Endometrial microvascular endothelial cells (primary cell): ENCODE measurements around the gene NOP9. TPM values are rescaled to one million over a fixed set of nuclear protein-coding genes. Genes with fewer than 3 reads are reported as not detected.

ENCODE experiments used
- in situ Hi-C: cut with HindIII; loops from 2 replicates; pipeline ENCODE4 v1.10.0; 2017; ENCODE audit warnings: low sequenced_read_pairs, low pct_unique_long_range_greater_than_20kb; ENCODE audit errors: inconsistent ontology term
- total RNA-seq: library from RNA; depleted of rRNA; stranded (reverse); fragments of >200 nt; gene quantifications from one replicate; pipeline ENCODE4 v1.2.3, GENCODE V29; 2015; ENCODE audit errors: inconsistent ontology term

Gene NOP9
- total RNA-seq, 1 donor from 2014 or later = 28.9 TPM

DNA sequence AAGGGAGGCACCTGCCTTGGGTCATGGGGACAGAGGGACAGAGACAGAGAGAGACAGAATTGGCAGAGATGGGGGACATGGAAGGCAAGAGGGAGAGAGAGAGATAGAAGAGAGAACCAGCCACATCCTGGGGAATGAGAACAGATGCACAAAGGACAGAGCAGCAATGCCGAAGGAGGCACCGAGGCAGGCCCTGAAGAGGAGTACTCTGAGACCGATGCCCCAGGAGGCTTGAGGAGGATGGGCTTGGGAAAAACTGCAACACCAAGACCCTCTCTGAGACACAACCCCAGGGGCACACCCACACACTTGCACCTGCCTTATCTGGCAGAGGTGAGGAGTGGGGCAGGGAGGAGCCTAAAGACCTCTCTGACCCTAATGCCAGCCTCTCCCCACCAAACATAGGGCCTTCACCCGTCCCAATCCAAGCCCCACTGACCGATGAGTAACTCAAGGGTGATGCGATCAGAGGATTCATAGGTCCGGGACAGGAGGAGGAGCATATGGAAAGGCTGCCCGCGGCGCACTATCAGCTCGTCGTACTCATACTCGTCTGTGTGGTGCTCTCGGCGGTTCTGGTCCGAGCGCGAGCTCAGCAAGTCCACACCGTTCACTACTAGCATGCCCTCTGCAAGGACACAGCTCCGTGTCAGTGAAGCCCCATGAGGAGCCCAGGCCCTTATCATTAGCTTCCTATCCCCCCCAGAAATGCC is 38.2 kb upstream of the NOP9 start:
- in situ Hi-C loops = no loop called here

GRCh38 chr14:24261969-24262327 is 37.7 kb upstream of the NOP9 start:
- in situ Hi-C loops = no loop called here

GRCh38 chr14:24262821-24263733 is 36.6 kb upstream of the NOP9 start, which contains the start of gene TGM1:
TGM1 (minus strand) TSS chr14:24263177; CDS start chr14:24262352, 825 bp downstream.
- in situ Hi-C loops = no loop called here

DNA sequence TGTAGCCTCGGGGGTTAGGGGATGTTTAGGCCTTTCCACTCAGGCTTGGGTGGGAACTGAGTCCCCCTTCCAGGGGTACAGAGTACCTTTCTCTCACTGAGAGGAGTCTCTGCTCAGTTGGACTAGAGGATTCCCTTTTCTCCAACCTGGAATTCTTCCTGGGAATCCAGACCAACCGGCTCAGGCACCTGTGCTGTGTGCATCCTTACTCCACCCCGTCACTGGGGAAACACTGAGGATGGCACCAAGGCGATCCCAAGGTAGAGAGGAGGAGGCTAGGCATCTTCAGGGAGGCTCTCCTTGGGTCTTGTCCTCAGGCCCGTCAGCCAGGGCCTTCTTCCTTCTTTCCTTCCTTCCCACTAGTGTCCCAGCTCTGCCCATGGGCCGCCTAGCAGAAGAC is 35.8 kb upstream of the NOP9 start:
- in situ Hi-C loops = no loop called here

GRCh38 chr14:24264298-24264697 is 35.4 kb upstream of the NOP9 start:
- in situ Hi-C loops = no loop called here

- in situ Hi-C loops = no loop called here
These were observed 33.1 kb upstream of the NOP9 start for GRCh38 chr14:24266344-24267244.

DNA sequence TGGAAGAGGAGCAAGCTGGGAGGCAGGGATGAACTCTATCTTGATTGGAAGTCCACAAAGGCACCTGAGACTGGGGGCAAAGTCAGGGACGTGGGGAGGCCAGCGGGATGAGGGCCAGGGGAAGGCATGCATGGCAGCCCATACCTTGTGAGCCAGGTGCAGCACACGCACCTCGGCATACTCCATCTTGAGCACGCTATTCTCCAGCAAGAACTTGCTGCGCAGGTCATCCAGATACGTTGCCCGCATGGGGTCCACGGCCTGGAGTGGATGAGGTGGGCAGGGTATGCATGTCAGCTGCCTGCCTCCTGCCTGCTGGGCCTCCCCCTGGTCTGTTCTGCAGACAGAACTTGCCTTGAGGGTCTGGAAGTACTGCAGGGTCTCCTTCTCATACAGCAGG is 32.1 kb upstream of the NOP9 start:
- in situ Hi-C loops = no loop called here

DNA sequence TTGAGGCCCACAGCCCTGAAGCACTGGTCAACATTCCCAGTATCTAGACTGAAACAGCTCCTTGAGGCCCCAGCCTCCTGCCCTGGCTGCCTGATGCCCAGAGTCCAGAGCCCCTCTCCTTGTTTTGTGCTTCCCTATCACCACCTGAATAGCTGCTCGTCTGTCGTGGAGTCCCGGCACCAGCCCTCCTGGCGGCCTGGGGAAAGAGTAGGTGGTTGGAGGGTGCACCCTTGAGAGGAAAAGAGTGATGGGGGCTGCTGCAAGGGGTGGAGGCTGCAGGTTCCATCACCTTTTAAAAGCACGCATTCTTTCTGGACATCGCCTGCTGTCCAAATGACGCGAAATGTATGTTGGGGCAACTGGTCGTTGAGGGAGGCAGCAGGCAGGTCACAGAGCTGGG is 31.4 kb upstream of the NOP9 start:
- in situ Hi-C loops = no loop called here

GRCh38 chr14:24269368-24269767 is 30.3 kb upstream of the NOP9 start:
- in situ Hi-C loops = no loop called here

GRCh38 chr14:24269910-24270536 is 29.6 kb upstream of the NOP9 start:
- in situ Hi-C loops = no loop called here

DNA sequence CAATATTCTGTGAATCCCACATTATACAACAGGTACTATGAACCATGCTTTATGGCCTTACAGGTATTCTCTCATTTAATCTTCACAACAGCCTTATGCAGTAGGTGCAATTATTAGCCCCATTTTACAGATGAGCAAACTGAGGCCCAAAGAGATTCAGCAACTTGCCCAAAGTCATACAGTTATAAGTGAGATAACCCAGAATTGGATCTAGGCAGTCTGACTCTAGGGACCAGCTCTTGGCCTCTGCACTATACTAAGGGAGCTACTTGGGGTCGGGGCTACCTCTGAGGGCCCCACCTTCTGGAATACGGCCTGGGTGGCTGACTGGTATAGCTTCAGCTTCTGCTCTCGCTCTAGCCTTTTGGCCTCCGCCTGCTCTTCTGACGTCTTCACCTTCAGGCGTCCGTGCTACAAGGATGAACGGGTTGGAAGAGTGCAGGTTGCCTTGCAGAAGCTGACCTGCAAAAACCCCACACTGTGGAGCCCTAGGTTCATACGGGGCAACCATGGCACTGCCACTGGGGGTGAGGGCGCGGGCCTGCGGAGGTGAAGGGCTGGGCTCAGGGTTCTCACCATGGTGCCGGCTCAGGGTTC is 29.0 kb upstream of the NOP9 start:
- in situ Hi-C loops = no loop called here

GRCh38 chr14:24271134-24271833 is 28.4 kb upstream of the NOP9 start, which contains the start of gene RABGGTA:
RABGGTA (minus strand) TSS chr14:24271597; CDS start chr14:24271115, 482 bp downstream.
- in situ Hi-C loops = no loop called here

DNA sequence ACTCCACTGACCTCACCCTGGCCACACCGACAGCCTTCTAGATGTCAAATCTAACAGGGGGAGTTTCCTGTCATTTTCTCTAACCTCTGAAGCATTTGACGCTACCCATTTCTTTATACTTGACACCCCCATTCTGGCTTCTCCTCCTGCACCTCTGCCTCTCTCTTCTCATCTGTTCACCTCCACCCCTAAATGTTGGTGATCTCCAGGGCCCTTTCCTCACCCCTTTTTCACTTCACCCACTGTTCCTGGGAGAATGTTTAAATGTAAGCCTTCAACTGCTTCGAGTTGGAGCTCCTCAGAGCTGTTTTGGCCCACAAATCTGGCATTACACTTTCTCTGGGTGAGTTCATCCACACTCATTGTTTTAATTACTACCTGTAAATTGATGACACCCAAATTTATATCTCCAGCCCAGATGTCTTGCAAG is 27.8 kb upstream of the NOP9 start:
- in situ Hi-C loops = no loop called here

GRCh38 chr14:24272467-24272866 is 27.2 kb upstream of the NOP9 start:
- in situ Hi-C loops = no loop called here

GRCh38 chr14:24273422-24273998 is 26.1 kb upstream of the NOP9 start:
- in situ Hi-C loops = no loop called here

DNA sequence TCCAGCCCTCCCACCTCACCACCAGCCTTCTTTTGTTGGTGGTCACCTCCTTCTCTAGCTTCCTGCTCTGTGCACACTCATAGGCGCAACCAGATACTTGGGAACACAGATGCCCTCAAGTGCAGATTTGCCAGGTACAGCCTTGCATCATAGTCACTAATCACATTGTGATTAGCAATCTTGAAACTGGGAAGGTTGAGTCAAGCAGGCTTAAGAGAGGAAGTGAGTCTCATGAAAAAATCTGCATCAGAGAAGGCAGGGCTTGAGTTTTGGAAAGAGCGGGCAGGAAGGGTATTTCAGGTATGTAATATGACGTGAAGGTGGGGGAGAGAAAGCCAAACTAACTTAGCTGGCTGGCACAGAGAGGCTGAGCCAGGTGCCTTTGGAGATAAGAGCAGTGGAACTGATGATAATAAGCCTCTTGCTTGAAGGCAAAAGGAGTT is 25.5 kb upstream of the NOP9 start:
- in situ Hi-C loops = no loop called here

GRCh38 chr14:24277071-24277470 is 22.6 kb upstream of the NOP9 start:
- in situ Hi-C loops = no loop called here
